ENCODE results near the gene GNGT1. TPM values are rescaled to one million over a fixed set of nuclear protein-coding genes. Genes with fewer than 3 reads are reported as not detected.
A peak's percentile ranks its signal among the peaks of the same experiment; 100 is the strongest.

The GNGT1 gene
- not detected in 2 replicates for total RNA-seq
- polyA plus RNA-seq, result not detected in 2 replicates
- polyA plus RNA-seq (2011; cell fraction: cytosol; rRNA removed), result not detected in 2 replicates
- not detected in 2 replicates for polyA plus RNA-seq (2011; cell fraction: nucleus; rRNA removed)
- polyA plus RNA-seq (2012), result not detected in 2 replicates
- not detected in 2 replicates for polyA minus RNA-seq
- polyA minus RNA-seq (2011; cell fraction: cytosol; rRNA and poly(A)+ RNA removed), result 1.3 TPM
- polyA minus RNA-seq (2011; cell fraction: nucleus; rRNA and poly(A)+ RNA removed), result not detected in 2 replicates
- percentile 5 among the genes with signal in this experiment for Bru-seq, nascent RNA
- percentile 6 among the genes with signal in this experiment for BruChase-seq, experiment 1, labeled RNA remaining after a 6-hour chase
- percentile 7 among the genes with signal in this experiment for BruChase-seq, experiment 2, labeled RNA remaining after a 2-hour chase
- long read RNA-seq, partial matches to known transcripts, result 0 of 1 reads
- long read RNA-seq, other reads (novel, unspliced or antisense), result 1 of 1 reads

GRCh38 chr7:93906267-93906666 is at the start of gene GNGT1:
TSS of gene GNGT1 (plus strand) at chr7:93906567. CDS start at chr7:93906747, 180 bp downstream.
- H3K4me3 ChIP-seq (replicated peaks in 1 of 3; ENCODE audit: insufficient read depth in 1 of 3, low read depth in 1 of 3, low read length in 3 of 3), result no peak within 1 kb of the TSS
- H3K9ac ChIP-seq (replicated peaks; ENCODE audit: extremely low read depth, insufficient read depth, low read length), result no peak within 1 kb of the TSS
- peaks cover 23% of the 10 kb centered on the region for H3K4me1 ChIP-seq (ENCODE audit: control insufficient read depth, extremely low read depth, insufficient read depth, low read length)
- intact Hi-C loops (cut with micrococcal nuclease) (no loop called here), dilution Hi-C loops (cut with MboI; ENCODE audit: extremely low pct_ligation_motif_present, low sequenced_read_pairs) (no loop called here)
- H4K20me1 ChIP-seq (replicated peaks; ENCODE audit: control insufficient read depth, extremely low read depth, insufficient read depth, low read length), result no peaks in the 10 kb centered on the region
- FAIRE-seq (no peak), DNase-seq (ENCODE audit: low read depth, low spot score) (no peak)
- TF ChIP-seq POLR2AphosphoS5 (IDR thresholded peaks at IDR 0.05; ENCODE audit: insufficient read depth, low read depth, low read length) (no peak), FOS (IDR thresholded peaks at IDR 0.05; ENCODE audit: borderline replicate concordance, insufficient read depth, low read length) (no peak), GATA2 (IDR thresholded peaks at IDR 0.05; ENCODE audit: insufficient read depth, insufficient read length, low read depth, low read length) (no peak)
- ChIA-PET POLR2A (no interaction called here), CTCF (interaction anchor here (0.8 to 1.3 kb wide), 3 partner anchors 14 to 103 kb away, joined by 3 to 5 read pairs (median 3); partner anchors contain the start of gene GNG11)
- no peak within 1 kb of the TSS for H2AFZ ChIP-seq (ENCODE audit: low read depth, low read length)
- no peak within 1 kb of the TSS for H3K4me2 ChIP-seq (ENCODE audit: insufficient read depth, low read length)
- no peaks in the 10 kb centered on the region for H3K9me3 ChIP-seq (replicated peaks; ENCODE audit: control insufficient read depth, insufficient read depth, low read length)
- no peaks in the 10 kb centered on the region for H3K9me1 ChIP-seq (replicated peaks; ENCODE audit: control insufficient read depth, extremely low read depth, insufficient read depth, low read length)
- H3K36me3 ChIP-seq (ENCODE audit: control insufficient read depth in 2 of 2, extremely low read depth in 1 of 2, insufficient read depth in 2 of 2, low read length in 2 of 2), result no peaks in the 10 kb centered on the region
- peaks cover 0 to 2% of the 10 kb centered on the region in 2 experiments for H3K27me3 ChIP-seq (ENCODE audit: control insufficient read depth in 2 of 2, insufficient read depth in 2 of 2, low read length in 2 of 2)
- no peak within 1 kb of the TSS for H3K27ac ChIP-seq (ENCODE audit: insufficient read depth, low read depth, low read length)
- BruUV-seq (replicated peaks), result no TSS peak
- no peaks in the 10 kb centered on the region for H3K79me2 ChIP-seq (ENCODE audit: control insufficient read depth, insufficient read depth, low read length)

GRCh38 chr7:93858857-93859256 is 47.5 kb upstream of the GNGT1 start:
- Histone ChIP-seq H3K4me2 (ENCODE audit: insufficient read depth, low read length) (no peak overlapping the region), H3K4me1 (ENCODE audit: control insufficient read depth, extremely low read depth, insufficient read depth, low read length) (peaks cover 4% of the 10 kb centered on the region), H3K9ac (replicated peaks; ENCODE audit: extremely low read depth, insufficient read depth, low read length) (no peak overlapping the region), H3K79me2 (ENCODE audit: control insufficient read depth, insufficient read depth, low read length) (no peaks in the 10 kb centered on the region), H2AFZ (ENCODE audit: low read depth, low read length) (no peak overlapping the region), H4K20me1 (replicated peaks; ENCODE audit: control insufficient read depth, extremely low read depth, insufficient read depth, low read length) (no peaks in the 10 kb centered on the region), H3K27ac (ENCODE audit: insufficient read depth, low read depth, low read length) (no peak overlapping the region), H3K36me3 (ENCODE audit: control insufficient read depth in 2 of 2, extremely low read depth in 1 of 2, insufficient read depth in 2 of 2, low read length in 2 of 2) (no peaks in the 10 kb centered on the region), H3K9me1 (replicated peaks; ENCODE audit: control insufficient read depth, extremely low read depth, insufficient read depth, low read length) (no peaks in the 10 kb centered on the region), H3K4me3 (replicated peaks in 1 of 3; ENCODE audit: insufficient read depth in 1 of 3, low read depth in 1 of 3, low read length in 3 of 3) (no peak overlapping the region), H3K9me3 (replicated peaks; ENCODE audit: control insufficient read depth, insufficient read depth, low read length) (no peaks in the 10 kb centered on the region), H3K27me3 (ENCODE audit: control insufficient read depth in 2 of 2, insufficient read depth in 2 of 2, low read length in 2 of 2) (peaks cover 0 to 1% of the 10 kb centered on the region in 2 experiments)
- no TSS peak for BruUV-seq (replicated peaks)
- intact Hi-C loops (cut with micrococcal nuclease) (no loop called here), dilution Hi-C loops (cut with MboI; ENCODE audit: extremely low pct_ligation_motif_present, low sequenced_read_pairs) (no loop called here)
- no peak for TF ChIP-seq MAX (IDR thresholded peaks at IDR 0.05; ENCODE audit: insufficient read depth, insufficient read length)
- TF ChIP-seq EZH2 (IDR thresholded peaks at IDR 0.05; ENCODE audit: borderline replicate concordance, low read depth, low read length, severe bottlenecking), result no peak
- TF ChIP-seq, protein P1, sequence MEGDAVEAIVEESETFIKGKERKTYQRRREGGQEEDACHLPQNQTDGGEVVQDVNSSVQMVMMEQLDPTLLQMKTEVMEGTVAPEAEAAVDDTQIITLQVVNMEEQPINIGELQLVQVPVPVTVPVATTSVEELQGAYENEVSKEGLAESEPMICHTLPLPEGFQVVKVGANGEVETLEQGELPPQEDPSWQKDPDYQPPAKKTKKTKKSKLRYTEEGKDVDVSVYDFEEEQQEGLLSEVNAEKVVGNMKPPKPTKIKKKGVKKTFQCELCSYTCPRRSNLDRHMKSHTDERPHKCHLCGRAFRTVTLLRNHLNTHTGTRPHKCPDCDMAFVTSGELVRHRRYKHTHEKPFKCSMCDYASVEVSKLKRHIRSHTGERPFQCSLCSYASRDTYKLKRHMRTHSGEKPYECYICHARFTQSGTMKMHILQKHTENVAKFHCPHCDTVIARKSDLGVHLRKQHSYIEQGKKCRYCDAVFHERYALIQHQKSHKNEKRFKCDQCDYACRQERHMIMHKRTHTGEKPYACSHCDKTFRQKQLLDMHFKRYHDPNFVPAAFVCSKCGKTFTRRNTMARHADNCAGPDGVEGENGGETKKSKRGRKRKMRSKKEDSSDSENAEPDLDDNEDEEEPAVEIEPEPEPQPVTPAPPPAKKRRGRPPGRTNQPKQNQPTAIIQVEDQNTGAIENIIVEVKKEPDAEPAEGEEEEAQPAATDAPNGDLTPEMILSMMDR (IDR thresholded peaks at IDR 0.05; ENCODE audit: extremely low read depth in 1 of 2, insufficient read depth in 1 of 2, low read depth in 1 of 2, low read length in 2 of 2), result no peak
- TF ChIP-seq POLR2A (IDR thresholded peaks at IDR 0.05; ENCODE audit: low read depth, low read length), result no peak
- TF ChIP-seq JUN (IDR thresholded peaks at IDR 0.05; ENCODE audit: borderline replicate concordance, insufficient read depth, insufficient read length, low read depth), result no peak
- no peak for TF ChIP-seq FOS (IDR thresholded peaks at IDR 0.05; ENCODE audit: borderline replicate concordance, insufficient read depth, low read length)
- no peak for TF ChIP-seq GATA2 (IDR thresholded peaks at IDR 0.05; ENCODE audit: insufficient read depth, insufficient read length, low read depth, low read length)
- DNase-seq (ENCODE audit: low read depth, low spot score), result no peak
- ChIA-PET CTCF (interaction anchor here (1.0 to 1.4 kb wide), 2 partner anchors 62 to 210 kb away, joined by 3 to 4 read pairs; no protein-coding TSS in a partner anchor), POLR2A (no interaction called here)
- no peak for FAIRE-seq

Measured in endothelial cell of umbilical vein (primary cell).